Lower lobe of right lung (tissue), 2 donors: ENCODE measurements around the gene NMNAT1. TPM values are rescaled to one million over a fixed set of nuclear protein-coding genes. Genes with fewer than 3 reads are reported as not detected.
A peak's percentile ranks its signal among the peaks of the same experiment; 100 is the strongest.

Source experiments
- ATAC-seq, 2 donors: fragments of 200-7000 bp; cut with Tn5 transposase; one replicate each; pipeline ENCODE4 v1.9.1; 2020 to 2022; ENCODE audit warnings: mild to moderate bottlenecking in 2 of 2, moderate library complexity in 2 of 2
- DNase-seq: peaks from one replicate; pipeline ENCODE4 v3.0.0-alpha.2; 2020
- H3K27ac ChIP-seq: fragments of 200-600 bp; one replicate; pipeline ENCODE4 v1.8.0; 2022
- H3K27me3 ChIP-seq: fragments of 200-600 bp; one replicate; pipeline ENCODE4 v1.8.0; 2022; ENCODE audit warnings: low read depth
- H3K36me3 ChIP-seq: fragments of 200-600 bp; one replicate; pipeline ENCODE4 v1.8.0; 2022; ENCODE audit warnings: mild to moderate bottlenecking
- H3K4me1 ChIP-seq: fragments of 200-600 bp; one replicate; pipeline ENCODE4 v1.8.0; 2022
- H3K4me3 ChIP-seq: fragments of 200-600 bp; one replicate; pipeline ENCODE4 v1.8.0; 2022; ENCODE audit warnings: mild to moderate bottlenecking
- H3K9me3 ChIP-seq: fragments of 200-600 bp; one replicate; pipeline ENCODE4 v1.8.0; 2022
- intact Hi-C: fragments of 100-400 bp; cut with DNase I; formaldehyde crosslinking; loops from one replicate; pipeline ENCODE4 v1.11.0; 2022
- total RNA-seq: library from RNA; stranded (reverse); fragmentation: NEBNext Ultra II Directional; extraction: Animal tissue kit (Norgen Biotek cat#: 25700); gene quantifications from one replicate; pipeline ENCODE4 v1.2.1, GENCODE V29; 2021
- TF ChIP-seq, protein P1 (sequence below): fragments of 200-600 bp; IDR thresholded peaks from one replicate; pipeline ENCODE4 v1.8.0; 2022; ENCODE audit warnings: antibody characterized with exemption, mild to moderate bottlenecking
- donor health status: DM: no; HTN: yes; CAD: no; lungs with severe emphysema.

The NMNAT1 gene
- total RNA-seq, 1 donor from 2014 or later: 9.2 TPM

DNA sequence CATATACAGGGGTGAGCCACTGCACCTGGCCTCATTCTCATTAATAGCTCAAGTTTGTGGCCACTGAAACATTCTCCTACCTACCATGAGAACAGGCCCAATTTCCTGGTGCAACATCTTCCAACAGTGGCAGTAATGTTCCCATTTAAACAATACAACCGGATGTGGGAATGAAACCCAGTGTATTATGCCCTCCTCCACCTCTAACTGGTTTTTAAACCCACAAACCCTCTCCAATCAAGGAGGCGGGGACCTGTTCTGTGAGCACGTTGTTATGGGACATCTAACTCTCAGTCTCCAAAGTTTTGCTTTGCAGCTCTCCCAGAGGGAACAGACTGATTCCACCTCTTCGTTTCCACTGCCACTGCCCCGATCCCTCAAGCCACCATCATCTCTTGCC lies 35.8 kb upstream of the NMNAT1 start:
- Histone ChIP-seq H3K4me1 (peaks cover 41% of the 10 kb centered on the region), H3K4me3 (no peak overlapping the region), H3K27ac (no peak overlapping the region), H3K27me3 (no peaks in the 10 kb centered on the region), H3K36me3 (peaks cover 4% of the 10 kb centered on the region), H3K9me3 (no peaks in the 10 kb centered on the region)
- TF ChIP-seq, protein P1, sequence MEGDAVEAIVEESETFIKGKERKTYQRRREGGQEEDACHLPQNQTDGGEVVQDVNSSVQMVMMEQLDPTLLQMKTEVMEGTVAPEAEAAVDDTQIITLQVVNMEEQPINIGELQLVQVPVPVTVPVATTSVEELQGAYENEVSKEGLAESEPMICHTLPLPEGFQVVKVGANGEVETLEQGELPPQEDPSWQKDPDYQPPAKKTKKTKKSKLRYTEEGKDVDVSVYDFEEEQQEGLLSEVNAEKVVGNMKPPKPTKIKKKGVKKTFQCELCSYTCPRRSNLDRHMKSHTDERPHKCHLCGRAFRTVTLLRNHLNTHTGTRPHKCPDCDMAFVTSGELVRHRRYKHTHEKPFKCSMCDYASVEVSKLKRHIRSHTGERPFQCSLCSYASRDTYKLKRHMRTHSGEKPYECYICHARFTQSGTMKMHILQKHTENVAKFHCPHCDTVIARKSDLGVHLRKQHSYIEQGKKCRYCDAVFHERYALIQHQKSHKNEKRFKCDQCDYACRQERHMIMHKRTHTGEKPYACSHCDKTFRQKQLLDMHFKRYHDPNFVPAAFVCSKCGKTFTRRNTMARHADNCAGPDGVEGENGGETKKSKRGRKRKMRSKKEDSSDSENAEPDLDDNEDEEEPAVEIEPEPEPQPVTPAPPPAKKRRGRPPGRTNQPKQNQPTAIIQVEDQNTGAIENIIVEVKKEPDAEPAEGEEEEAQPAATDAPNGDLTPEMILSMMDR: no peak
- no peak for ATAC-seq
- DNase-seq: no peak
- intact Hi-C loops: no loop called here

DNA sequence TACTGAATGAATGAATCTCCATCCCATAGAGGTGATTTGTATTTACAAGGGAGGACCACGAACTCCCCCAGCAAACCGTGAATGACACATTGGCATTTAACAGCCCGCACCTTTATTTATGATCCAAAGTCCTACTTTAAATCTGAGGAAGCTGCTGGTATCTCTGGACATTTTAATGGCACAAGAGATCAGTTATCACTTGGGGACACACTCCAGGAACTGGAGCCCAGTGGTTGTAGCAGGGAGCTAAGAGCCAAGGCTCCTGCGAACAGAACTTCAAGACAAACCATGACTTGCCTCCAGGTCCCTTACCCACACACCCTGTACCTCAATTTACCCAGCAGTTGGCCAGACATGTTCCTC lies 34.4 kb upstream of the NMNAT1 start:
- DNase-seq (no peak), ATAC-seq (no peak)
- TF ChIP-seq, protein P1: no peak
- peak overlapping the region; percentile 82 for H3K27ac ChIP-seq
- no peaks in the 10 kb centered on the region for H3K27me3 ChIP-seq
- H3K36me3 ChIP-seq: peaks cover 4% of the 10 kb centered on the region
- peaks cover 35% of the 10 kb centered on the region for H3K4me1 ChIP-seq
- intact Hi-C loops: no loop called here
- peak overlapping the region; percentile 84 for H3K4me3 ChIP-seq
- H3K9me3 ChIP-seq: no peaks in the 10 kb centered on the region

DNA sequence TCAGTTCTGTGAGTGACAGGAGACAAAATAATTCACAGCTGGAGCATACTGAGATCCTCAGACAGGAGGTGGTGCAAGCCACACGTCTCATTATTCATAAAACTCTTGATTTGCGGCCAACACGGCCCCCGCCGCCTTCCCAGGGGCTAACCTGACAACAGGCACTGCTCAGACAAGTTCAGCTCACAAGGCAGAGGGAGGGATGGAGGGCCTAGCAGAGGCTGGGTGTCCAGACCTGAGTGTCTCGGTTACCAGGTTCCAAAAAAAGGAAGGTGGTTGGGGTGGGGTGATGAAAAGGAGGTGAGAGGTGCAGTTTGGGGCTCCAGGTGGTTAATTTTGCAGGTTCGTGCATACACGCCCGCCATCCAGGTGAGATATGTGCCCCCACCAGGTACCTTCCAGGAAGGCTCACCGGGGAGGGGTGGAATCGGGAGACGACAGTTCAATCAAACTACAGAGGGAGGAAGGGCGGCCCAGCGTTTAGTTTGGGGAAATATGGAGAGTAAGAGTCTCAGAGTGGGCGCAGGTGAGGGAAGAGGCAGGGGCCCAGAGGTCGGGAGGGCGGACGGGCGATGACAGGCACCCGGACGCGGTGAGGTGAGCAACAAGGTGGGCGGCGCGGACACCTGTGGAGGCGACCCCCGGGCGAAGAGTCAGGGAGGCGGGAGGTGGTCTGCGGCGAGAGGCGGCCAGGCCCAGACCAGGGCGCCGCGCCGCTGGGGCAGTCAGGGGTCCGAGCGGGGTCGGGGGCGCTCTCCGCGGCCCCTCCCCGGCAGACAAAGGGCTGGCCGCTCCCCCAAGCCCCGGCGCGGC lies 33.8 kb upstream of the NMNAT1 start:
- Histone ChIP-seq H3K27me3 (no peaks in the 10 kb centered on the region), H3K9me3 (no peaks in the 10 kb centered on the region), H3K36me3 (peaks cover 4% of the 10 kb centered on the region), H3K27ac (peak overlapping the region; percentile 82), H3K4me3 (peak overlapping the region; percentile 84), H3K4me1 (peaks cover 35% of the 10 kb centered on the region)
- TF ChIP-seq, protein P1: no peak
- intact Hi-C loops: no loop called here
- ATAC-seq (no peak), DNase-seq (peak; percentile 59)

DNA sequence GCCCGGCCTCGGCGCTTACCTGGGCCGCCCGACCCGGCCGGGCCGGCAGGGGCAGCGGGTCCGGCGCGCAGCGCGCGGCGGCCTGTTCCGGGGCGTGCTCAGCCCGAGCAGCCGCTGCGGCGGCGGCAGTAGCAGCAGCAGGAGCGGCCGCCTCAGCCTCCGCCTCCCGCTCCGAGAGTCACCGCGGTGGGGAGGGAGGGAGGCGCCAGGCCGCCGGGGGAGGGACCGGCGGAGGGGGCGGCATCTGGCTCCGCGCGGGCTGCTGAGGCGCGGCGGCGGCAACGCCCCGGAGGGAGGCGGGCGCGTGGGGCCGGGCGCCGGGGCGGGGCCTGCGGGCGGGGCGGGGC lies 33.2 kb upstream of the NMNAT1 start, which contains the start of gene CTNNBIP1:
Gene CTNNBIP1, minus strand, starts transcription at position 194 of the 347 bp plus-strand sequence. CDS start 38,205 bp downstream, outside the sequence.
- H3K4me3 ChIP-seq: peak within 1 kb of the TSS; percentile 84
- TF ChIP-seq, protein P1: no peak
- DNase-seq (no peak), ATAC-seq (no peak)
- peaks cover 4% of the 10 kb centered on the region for H3K36me3 ChIP-seq
- intact Hi-C loops: no loop called here
- H3K27me3 ChIP-seq: no peaks in the 10 kb centered on the region
- peak within 1 kb of the TSS; percentile 98 for H3K27ac ChIP-seq
- no peaks in the 10 kb centered on the region for H3K9me3 ChIP-seq
- H3K4me1 ChIP-seq: peaks cover 35% of the 10 kb centered on the region

DNA sequence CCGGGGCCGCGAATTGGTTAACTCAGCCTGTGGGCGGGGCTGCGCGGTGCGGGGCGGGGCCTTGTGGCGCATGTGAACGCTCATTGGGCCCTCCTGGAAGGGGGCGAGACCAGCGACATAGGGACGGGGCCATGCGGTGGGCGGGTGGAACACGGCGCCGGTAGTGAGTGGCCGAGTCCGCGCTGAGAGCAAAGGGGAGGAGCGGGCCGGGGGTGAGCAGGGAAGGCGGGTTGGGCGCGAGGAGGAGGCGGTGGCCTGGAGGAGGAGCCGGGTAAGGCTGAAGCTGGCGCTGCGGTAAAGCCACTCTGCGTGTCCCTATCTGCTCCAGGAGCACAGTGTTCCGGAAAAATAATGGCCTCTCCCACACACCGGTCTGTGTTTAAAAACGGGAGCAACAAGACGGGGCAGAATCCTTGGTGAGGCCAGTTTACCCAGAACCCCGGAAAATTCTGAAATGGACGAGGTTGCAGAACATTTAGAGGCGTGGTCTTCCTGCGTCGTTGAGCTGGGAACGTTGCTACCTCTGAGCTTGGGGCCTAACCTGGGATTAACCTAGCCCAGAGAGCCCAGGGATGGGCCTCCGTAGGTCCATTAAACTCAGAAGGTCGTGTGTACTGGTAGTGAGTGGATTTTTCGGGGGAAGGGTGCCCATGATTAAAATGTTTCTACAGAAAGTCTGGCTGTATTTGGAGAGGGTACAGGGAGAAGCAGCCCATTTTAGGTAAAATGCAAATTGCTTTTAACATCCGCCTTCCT lies 32.7 kb upstream of the NMNAT1 start:
- peaks cover 4% of the 10 kb centered on the region for H3K36me3 ChIP-seq
- ATAC-seq: peak; percentile 97 to 98
- intact Hi-C loops: no loop called here
- H3K9me3 ChIP-seq: no peaks in the 10 kb centered on the region
- DNase-seq: peak; percentile 100
- peak overlapping the region; percentile 98 for H3K27ac ChIP-seq
- H3K4me1 ChIP-seq: peaks cover 35% of the 10 kb centered on the region
- TF ChIP-seq, protein P1: no peak
- peak overlapping the region; percentile 70 for H3K4me3 ChIP-seq
- no peaks in the 10 kb centered on the region for H3K27me3 ChIP-seq
